CD8-positive, alpha-beta memory T cell (primary cell): ENCODE data around the gene TSN. TPM values are rescaled to one million over a fixed set of nuclear protein-coding genes. Genes with fewer than 3 reads are reported as not detected.
"Not testable (repeated sequence)": the region's sequence is repeated elsewhere in the genome, so short reads cannot be mapped to it uniquely, and the experiment has no call there.

Experiments
- CTCF ChIA-PET: fragments of 350-600 bp; sonication (Branson Sonifier 250); formaldehyde crosslinking; loops from one replicate; lab custom pipeline; 2021; ENCODE audit warnings: antibody characterized with exemption; lab: Charles Lee
- POLR2A ChIA-PET: fragments of 350-600 bp; sonication (Branson Sonifier 250); formaldehyde crosslinking; loops from one replicate; lab custom pipeline; 2021; ENCODE audit warnings: antibody characterized with exemption; lab: Charles Lee
- DNase-seq, 5 donors: peaks; one replicate each; pipeline versions ENCODE4 v3.0.0 to v3.0.0-alpha.2; 2020 to 2022; ENCODE audit warnings: mixed read lengths in 1 of 5
- H3K27ac ChIP-seq: one replicate; pipeline ENCODE4 v1.7.0; 2013; ENCODE audit warnings: low read depth, mild to moderate bottlenecking, low read length, moderate library complexity
- H3K27me3 ChIP-seq: 2 replicates; pipeline ENCODE4 v1.7.0; 2013; ENCODE audit warnings: low read length, mild to moderate bottlenecking; ENCODE audit not compliant: insufficient read depth, poor library complexity, severe bottlenecking
- H3K36me3 ChIP-seq: 2 replicates; pipeline ENCODE4 v1.7.0; 2013; ENCODE audit warnings: mild to moderate bottlenecking, low read length, moderate library complexity; ENCODE audit not compliant: insufficient read depth
- H3K4me1 ChIP-seq: 2 replicates; pipeline ENCODE4 v1.7.0; 2013; ENCODE audit warnings: mild to moderate bottlenecking, low read length, moderate library complexity; ENCODE audit not compliant: insufficient read depth
- H3K4me3 ChIP-seq: 2 replicates; pipeline ENCODE4 v1.7.0; 2013; ENCODE audit warnings: mild to moderate bottlenecking, low read length
- H3K9me3 ChIP-seq: 2 replicates; pipeline ENCODE4 v1.7.0; 2013; ENCODE audit warnings: mild to moderate bottlenecking, low read length
- H3K27ac Mint-ChIP-seq, 8 donors: one replicate each; pipeline ENCODE4 v1.8.0; 2020 to 2021; ENCODE audit warnings: mixed read lengths in 8 of 8, mild to moderate bottlenecking in 6 of 8, inconsistent platforms in 3 of 8, moderate library complexity in 3 of 8
- H3K27me3 Mint-ChIP-seq, 2 donors: one replicate each; pipeline ENCODE4 v1.8.0; 2020 to 2021; ENCODE audit warnings: mixed read lengths in 2 of 2, mild to moderate bottlenecking in 1 of 2, moderate library complexity in 1 of 2
- H3K36me3 Mint-ChIP-seq, 3 donors: one replicate each; pipeline ENCODE4 v1.8.0; 2020 to 2021; ENCODE audit warnings: mixed read lengths in 3 of 3, inconsistent platforms in 1 of 3, mild to moderate bottlenecking in 1 of 3
- H3K4me1 Mint-ChIP-seq, 3 donors: one replicate each; pipeline ENCODE4 v1.8.0; 2020 to 2021; ENCODE audit warnings: mixed read lengths in 3 of 3, inconsistent platforms in 1 of 3, mild to moderate bottlenecking in 1 of 3
- H3K4me3 Mint-ChIP-seq, 7 donors: one replicate each; pipeline ENCODE4 v1.8.0; 2020 to 2021; ENCODE audit warnings: mixed read lengths in 7 of 7, mild to moderate bottlenecking in 6 of 7, moderate library complexity in 4 of 7, inconsistent platforms in 2 of 7
- H3K9me3 Mint-ChIP-seq, 5 donors: one replicate each; pipeline ENCODE4 v1.8.0; 2020 to 2022; ENCODE audit warnings: mixed read lengths in 5 of 5, mild to moderate bottlenecking in 3 of 5, moderate library complexity in 2 of 5, inconsistent platforms in 1 of 5
- polyA plus RNA-seq: library from polyadenylated mRNA; unstranded; fragments of 300-500 nt; fragmentation: Illumina TruSeq; gene quantifications from one replicate; pipeline ENCODE4 v1.2.3, GENCODE V29; 2021
- total RNA-seq, 2 experiments: library from RNA; stranded (reverse); gene quantifications; one replicate each; pipeline ENCODE4 v1.2.3, GENCODE V29; 2021

The TSN gene
- total and polyA plus RNA-seq, 3 experiments from 2014 or later, result 74.9 to 90.4 (median 88.0) TPM

- Histone ChIP-seq H3K27ac (no peak overlapping the region), H3K9me3 (no peaks in the 10 kb centered on the region), H3K4me3 (no peak overlapping the region), H3K4me1 (no peaks in the 10 kb centered on the region), H3K36me3 (no peaks in the 10 kb centered on the region), H3K27me3 (no peaks in the 10 kb centered on the region)
- no peak for DNase-seq
- ChIA-PET CTCF (no interaction called here), POLR2A (no interaction called here)
- Mint-ChIP-seq H3K27me3 (peaks cover 3 to 47% of the 10 kb centered on the region in 2 donors), H3K4me3 (no peak overlapping the region), H3K9me3 (peaks cover 9 to 18% (median 11%) of the 10 kb centered on the region in 5 donors), H3K4me1 (no peaks in the 10 kb centered on the region), H3K36me3 (peaks cover 0 to 7% (median 2%) of the 10 kb centered on the region in 3 donors), H3K27ac (no peak overlapping the region)
Measured at GRCh38 chr2:121805766-121806143, 50.3 kb downstream of the TSN start.

- H3K27ac ChIP-seq, H3K27ac Mint-ChIP-seq, CTCF ChIA-PET, H3K4me3 ChIP-seq, H3K9me3 ChIP-seq, H3K4me3 Mint-ChIP-seq, H3K27me3 ChIP-seq, H3K4me1 Mint-ChIP-seq, POLR2A ChIA-PET, H3K36me3 ChIP-seq, DNase-seq, H3K36me3 Mint-ChIP-seq, H3K4me1 ChIP-seq, H3K9me3 Mint-ChIP-seq: not testable (repeated sequence)
- H3K27me3 Mint-ChIP-seq, result peaks cover 7 to 41% of the 10 kb centered on the region in 2 donors
Measured at GRCh38 chr2:121807771-121808170, 52.3 kb downstream of the TSN start.

- Mint-ChIP-seq H3K4me1 (peaks cover 0 to 5% (median 3%) of the 10 kb centered on the region in 3 donors), H3K9me3 (peaks cover 0 to 3% (median 0%) of the 10 kb centered on the region in 5 donors), H3K36me3 (no peaks in the 10 kb centered on the region), H3K4me3 (no peak overlapping the region), H3K27ac (peak overlapping the region in 1 of 8 donors; percentile 71), H3K27me3 (peaks cover 11 to 39% of the 10 kb centered on the region in 2 donors)
- no peaks in the 10 kb centered on the region for H3K36me3 ChIP-seq
- H3K27ac ChIP-seq, result no peak overlapping the region
- no peaks in the 10 kb centered on the region for H3K27me3 ChIP-seq
- no peaks in the 10 kb centered on the region for H3K4me1 ChIP-seq
- H3K9me3 ChIP-seq, result no peaks in the 10 kb centered on the region
- POLR2A ChIA-PET, result no interaction called here
- DNase-seq, result no peak
- no peak overlapping the region for H3K4me3 ChIP-seq
- CTCF ChIA-PET, result no interaction called here
Measured at GRCh38 chr2:121809607-121810006, 54.2 kb downstream of the TSN start.

DNA sequence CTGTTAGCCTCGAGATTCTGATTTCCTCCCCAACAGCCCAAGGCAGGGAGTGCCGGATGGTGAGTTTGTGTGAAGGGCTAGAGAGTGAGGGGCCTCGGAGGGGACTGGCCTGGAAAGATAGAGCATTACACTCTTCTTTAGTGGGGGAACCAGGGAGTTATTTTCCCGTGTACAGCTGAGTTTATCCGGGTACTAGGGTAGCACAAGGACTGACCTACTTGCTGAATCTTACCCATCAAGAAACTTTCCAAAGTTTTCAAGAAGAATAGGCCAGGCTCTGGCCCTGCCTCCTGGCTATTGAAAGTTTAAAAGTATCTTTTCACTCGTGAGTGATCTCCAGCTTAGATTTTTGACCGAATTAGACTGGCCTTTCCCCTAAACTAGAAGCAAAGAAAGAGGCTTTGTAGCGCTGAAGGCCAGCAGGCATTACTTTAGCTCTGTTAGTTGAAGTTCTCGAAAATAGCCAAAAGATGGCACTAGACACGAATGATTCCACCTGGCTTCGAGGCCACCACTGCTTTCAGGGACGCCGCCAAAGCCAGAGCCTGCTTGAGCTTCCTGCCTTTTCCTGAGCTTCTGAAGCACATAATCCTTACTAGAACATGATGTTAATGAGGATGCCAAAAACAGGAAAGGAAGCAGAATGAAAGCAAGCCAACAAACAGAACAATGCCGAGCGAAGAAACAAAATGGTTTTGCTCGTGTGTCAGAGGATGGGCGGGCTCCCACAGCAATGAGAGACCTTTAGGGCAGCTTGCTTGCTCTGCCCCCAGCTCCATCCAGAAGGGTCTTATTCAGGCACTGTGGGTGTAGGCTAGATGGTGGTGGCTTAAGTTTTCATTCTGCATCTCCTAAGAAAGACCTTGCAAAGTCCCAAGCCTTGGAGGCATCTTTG, 55.8 kb downstream of the TSN start:
- Histone ChIP-seq H3K4me3 (no peak overlapping the region), H3K9me3 (no peaks in the 10 kb centered on the region), H3K36me3 (no peaks in the 10 kb centered on the region), H3K27ac (no peak overlapping the region), H3K4me1 (no peaks in the 10 kb centered on the region), H3K27me3 (no peaks in the 10 kb centered on the region)
- H3K36me3 Mint-ChIP-seq, result no peaks in the 10 kb centered on the region
- H3K4me1 Mint-ChIP-seq, result peaks cover 0 to 5% (median 3%) of the 10 kb centered on the region in 3 donors
- H3K4me3 Mint-ChIP-seq, result no peak overlapping the region
- ChIA-PET POLR2A (no interaction called here), CTCF (interaction anchor here (1.1 kb wide), 1 partner anchor 10 kb away, joined by 4 read pairs; no protein-coding TSS in a partner anchor)
- H3K9me3 Mint-ChIP-seq, result no peaks in the 10 kb centered on the region
- no peak overlapping the region for H3K27ac Mint-ChIP-seq
- H3K27me3 Mint-ChIP-seq, result peaks cover 9 to 33% of the 10 kb centered on the region in 2 donors
- DNase-seq, result no peak

- H3K4me1 ChIP-seq, CTCF ChIA-PET, H3K27me3 ChIP-seq, H3K4me3 Mint-ChIP-seq, H3K9me3 Mint-ChIP-seq, H3K4me3 ChIP-seq, H3K9me3 ChIP-seq, H3K27ac ChIP-seq, H3K27ac Mint-ChIP-seq, POLR2A ChIA-PET, H3K36me3 ChIP-seq, H3K36me3 Mint-ChIP-seq, DNase-seq, H3K4me1 Mint-ChIP-seq: not testable (repeated sequence)
- peaks cover 15 to 30% of the 10 kb centered on the region in 2 donors for H3K27me3 Mint-ChIP-seq
Measured at GRCh38 chr2:121813083-121813482, 57.6 kb downstream of the TSN start.

DNA sequence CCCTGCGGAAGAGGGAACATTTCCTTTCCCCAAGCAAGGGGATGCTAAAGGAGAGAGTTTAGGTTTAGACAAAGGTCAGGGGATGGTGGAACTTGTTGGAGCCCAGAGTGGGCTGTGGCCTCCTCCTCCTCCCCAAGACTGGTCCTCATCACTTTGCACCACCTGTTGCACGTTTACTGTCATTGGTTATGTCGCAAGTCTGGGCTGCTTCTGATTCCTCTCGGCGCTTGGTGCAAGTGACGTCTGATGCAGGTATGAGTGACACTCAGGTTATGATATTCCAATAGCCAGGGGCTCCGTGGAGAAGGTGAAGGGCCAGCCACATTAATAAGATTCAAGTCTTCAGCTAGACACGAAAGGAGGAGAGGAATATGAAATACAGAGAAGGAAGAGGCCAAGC, 59.8 kb downstream of the TSN start:
- Mint-ChIP-seq H3K4me3 (no peak overlapping the region), H3K27ac (no peak overlapping the region), H3K4me1 (peaks cover 0 to 5% (median 3%) of the 10 kb centered on the region in 3 donors), H3K9me3 (no peaks in the 10 kb centered on the region), H3K36me3 (no peaks in the 10 kb centered on the region), H3K27me3 (peaks cover 18 to 32% of the 10 kb centered on the region in 2 donors)
- Histone ChIP-seq H3K9me3 (no peaks in the 10 kb centered on the region), H3K4me3 (no peak overlapping the region), H3K36me3 (no peaks in the 10 kb centered on the region), H3K27me3 (no peaks in the 10 kb centered on the region), H3K27ac (no peak overlapping the region), H3K4me1 (no peaks in the 10 kb centered on the region)
- POLR2A ChIA-PET, result no interaction called here
- DNase-seq, result no peak
- CTCF ChIA-PET, result no interaction called here

GRCh38 chr2:121816797-121817196, 61.3 kb downstream of the TSN start:
- H3K9me3 ChIP-seq, result no peaks in the 10 kb centered on the region
- DNase-seq, result no peak
- no peaks in the 10 kb centered on the region for H3K27me3 ChIP-seq
- ChIA-PET CTCF (no interaction called here), POLR2A (no interaction called here)
- no peak overlapping the region for H3K27ac ChIP-seq
- Mint-ChIP-seq H3K4me1 (no peaks in the 10 kb centered on the region), H3K27me3 (peaks cover 16 to 34% of the 10 kb centered on the region in 2 donors), H3K27ac (no peak overlapping the region), H3K4me3 (no peak overlapping the region), H3K36me3 (no peaks in the 10 kb centered on the region), H3K9me3 (no peaks in the 10 kb centered on the region)
- H3K4me3 ChIP-seq, result no peak overlapping the region
- no peaks in the 10 kb centered on the region for H3K36me3 ChIP-seq
- no peaks in the 10 kb centered on the region for H3K4me1 ChIP-seq

DNA sequence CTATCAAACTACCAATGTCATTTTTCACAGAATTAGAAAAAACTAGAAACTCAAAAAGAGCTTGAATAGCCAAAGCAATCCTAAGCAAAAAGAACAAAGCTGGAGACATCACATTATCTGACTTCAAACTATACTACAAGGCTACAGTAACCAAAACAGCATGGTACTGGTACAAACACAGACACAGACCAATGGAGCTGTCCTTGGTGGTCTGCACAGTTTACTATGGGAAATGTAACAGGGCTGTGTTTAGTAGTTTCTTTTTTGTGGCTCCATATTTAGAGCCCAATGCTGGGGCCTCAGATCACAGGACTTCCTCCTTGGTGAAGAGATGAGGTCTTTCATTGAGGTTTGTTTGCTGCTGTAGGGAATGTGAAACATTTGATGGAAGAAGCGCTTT, 61.9 kb downstream of the TSN start:
- CTCF ChIA-PET, H3K4me3 ChIP-seq, DNase-seq, H3K27ac ChIP-seq, H3K4me1 Mint-ChIP-seq, H3K36me3 ChIP-seq, POLR2A ChIA-PET, H3K9me3 ChIP-seq, H3K27ac Mint-ChIP-seq, H3K9me3 Mint-ChIP-seq, H3K4me1 ChIP-seq, H3K36me3 Mint-ChIP-seq, H3K27me3 ChIP-seq: not testable (repeated sequence)
- Mint-ChIP-seq H3K4me3 (peak overlapping the region in 1 of 7 donors; percentile 68), H3K27me3 (peaks cover 15 to 34% of the 10 kb centered on the region in 2 donors)
